Measurements from ENCODE around the gene MRPL37. TPM values are rescaled to one million over a fixed set of nuclear protein-coding genes. Genes with fewer than 3 reads are reported as not detected.
"Not testable (repeated sequence)": the region's sequence is repeated elsewhere in the genome, so short reads cannot be mapped to it uniquely, and the experiment has no call there.

The MRPL37 gene
- total and polyA plus RNA-seq, 2 of the 8 experiments (the other 6 are each of a cell fraction or from before 2014, with no cell fraction given) = 45.5 to 126 TPM

GRCh38 chr1:54233196-54233595 lies 33.2 kb downstream of the MRPL37 start:
- H3K4me3 ChIP-seq (ENCODE audit: extremely low read depth in 1 of 4, insufficient read depth in 2 of 4, low read depth in 3 of 4, low read length in 4 of 4); H3K56ac ChIP-seq (replicated peaks; ENCODE audit: insufficient read length, low read depth, low read length); H3K79me1 ChIP-seq (ENCODE audit: low read depth, low read length); H2AFZ ChIP-seq (ENCODE audit: low read length); H3K4ac ChIP-seq (replicated peaks; ENCODE audit: insufficient read length, low read depth, low read length); H3K9ac ChIP-seq (replicated peaks in 1 of 4; ENCODE audit: extremely low read depth in 1 of 4, low read depth in 3 of 4, low read length in 3 of 4); H3K27me3 ChIP-seq (replicated peaks in 1 of 4; ENCODE audit: control insufficient read depth in 3 of 4, extremely low read depth in 1 of 4, insufficient read depth in 3 of 4, low read length in 3 of 4); H3K9me3 ChIP-seq (ENCODE audit: insufficient read depth in 2 of 2, low read depth in 1 of 2, low read length in 1 of 2); H3K4me1 ChIP-seq (replicated peaks in 1 of 4; ENCODE audit: control insufficient read depth in 3 of 4, insufficient read depth in 4 of 4, low read length in 3 of 4); H3K79me2 ChIP-seq (ENCODE audit: control insufficient read depth in 1 of 2, insufficient read depth in 2 of 2, low read length in 2 of 2); H3K14ac ChIP-seq (ENCODE audit: insufficient read length); H3K23me2 ChIP-seq (ENCODE audit: low read depth, low read length); H3K23ac ChIP-seq (ENCODE audit: insufficient read length); H2BK15ac ChIP-seq (ENCODE audit: low read length); H3K18ac ChIP-seq (ENCODE audit: extremely low read depth, low read length); H2BK12ac ChIP-seq (ENCODE audit: low read depth, low read length); FAIRE-seq; H4K5ac ChIP-seq (ENCODE audit: insufficient read length, low read depth, low read length); H3K27ac ChIP-seq (ENCODE audit: low read depth, low read length); H2BK20ac ChIP-seq (ENCODE audit: low read length); POLR2A ChIA-PET (ENCODE audit: partially characterized antibody); H4K91ac ChIP-seq (replicated peaks; ENCODE audit: insufficient read length, low read length); H2AK5ac ChIP-seq (ENCODE audit: low read depth, low read length); H3K4me2 ChIP-seq (ENCODE audit: insufficient read depth in 1 of 2, low read depth in 2 of 2, low read length in 2 of 2); DNase-seq (ENCODE audit: low read depth in 1 of 2, low spot score in 2 of 2); CTCF ChIA-PET (ENCODE audit: partially characterized antibody); H4K8ac ChIP-seq (ENCODE audit: extremely low read depth, insufficient read depth, low read length); H2BK5ac ChIP-seq (ENCODE audit: low read depth, low read length); H2BK120ac ChIP-seq (replicated peaks; ENCODE audit: low read depth, low read length); H4K20me1 ChIP-seq (replicated peaks in 1 of 2; ENCODE audit: control insufficient read depth in 1 of 2, insufficient read depth in 2 of 2, low read length in 2 of 2): not testable (repeated sequence)
- H3K36me3 ChIP-seq (ENCODE audit: control insufficient read depth in 2 of 4, insufficient read depth in 4 of 4, low read length in 3 of 4) = peaks cover 3 to 36% (median 21%) of the 10 kb centered on the region in 4 experiments; a peak in 7 of 8 replicates
- WGBS, 2 experiments (ENCODE audit: extremely low coverage in 1 of 2, insufficient coverage in 1 of 2, insufficient read length in 1 of 2, insufficient replicate concordance in 2 of 2, low coverage in 1 of 2, low lambda C conversion rate in 2 of 2, missing lambda C conversion rate in 1 of 2) = no CpG with 5 or more reads among the region's 33 CpGs

Measured in H1 (cell line).